HepG2 (cell line): ENCODE measurements around the gene CLIC4. TPM values are rescaled to one million over a fixed set of nuclear protein-coding genes. Genes with fewer than 3 reads are reported as not detected.

Experiments used
- ATAC-seq: fragments of 200-7000 bp; cut with Tn5 transposase; 3 replicates; pipeline ENCODE4 v1.9.1; 2020; ENCODE audit warnings: mild to moderate bottlenecking, moderate library complexity
- BruUV-seq: library from RNA; stranded (reverse); fragments of 400-500 nt; replicated peaks from 2 replicates; lab custom pipeline; 2021; lab: Mats Ljungman, UMichigan
- CTCF ChIA-PET: fragments of 300-600 bp; formaldehyde crosslinking; extraction: SDS; loops from one replicate; lab custom pipeline; 2021; ENCODE audit warnings: low total read pairs, inconsistent platforms, low intra/inter-chr PET ratio; lab: Yijun Ruan, JAX
- POLR2A ChIA-PET: fragments of 350-600 bp; sonication (Branson Sonifier 250); formaldehyde crosslinking; loops from one replicate; lab custom pipeline; 2020; ENCODE audit warnings: antibody characterized with exemption, inconsistent platforms; lab: Yijun Ruan, JAX
- DNase-seq: peaks from one replicate; pipeline ENCODE4 v3.0.0-alpha.2; 2015; ENCODE audit warnings: low spot score
- FAIRE-seq: peaks from 3 replicates; lab custom pipeline; 2011; peaks lifted over from hg19 to GRCh38; lab: Jason Lieb, UNC
- H2AFZ ChIP-seq: one replicate; pipeline ENCODE4 v1.6.1; 2011; ENCODE audit warnings: low read length, inconsistent platforms
- H3K27ac ChIP-seq: fragments of 300-600 bp; 3 replicates; pipeline ENCODE4 v1.8.0; 2011; ENCODE audit warnings: mixed run types, mild to moderate bottlenecking, mixed read lengths, low read length, inconsistent platforms; ENCODE audit not compliant: insufficient read depth; ENCODE audit errors: extremely low read length
- H3K27me3 ChIP-seq, 2 experiments: fragments of 200-600 bp in 1 of 2; 2 replicates in 1 of 2; 3 replicates in 1 of 2; pipeline versions ENCODE4 v1.6.0 to v1.8.0; 2011; ENCODE audit warnings: low read length in 2 of 2, mild to moderate bottlenecking in 2 of 2, moderate library complexity in 2 of 2, inconsistent platforms in 1 of 2; ENCODE audit not compliant: insufficient read depth in 2 of 2, control insufficient read depth in 1 of 2
- H3K36me3 ChIP-seq, 2 experiments: fragments of 200-600 bp in 1 of 2; replicated peaks in 1 of 2; 2 replicates in 1 of 2; 3 replicates in 1 of 2; pipeline versions ENCODE4 v1.5.1 to v1.8.0; 2011; ENCODE audit warnings: low read length in 2 of 2, inconsistent platforms in 1 of 2; ENCODE audit not compliant: insufficient read depth in 2 of 2, control insufficient read depth in 1 of 2
- H3K4me1 ChIP-seq: 2 replicates; pipeline ENCODE4 v1.5.1; 2012; ENCODE audit warnings: low read length, inconsistent platforms; ENCODE audit not compliant: insufficient read depth
- H3K4me2 ChIP-seq: 2 replicates; pipeline ENCODE4 v1.6.0; 2011; ENCODE audit warnings: low read depth, low read length, inconsistent platforms
- H3K4me3 ChIP-seq, 3 experiments: fragments of 200-600 bp in 1 of 3; sonication (generic), shearing (Covaris generic) in 1 of 3; replicated peaks in 1 of 3; 2 replicates each; pipeline ENCODE4 v1.5.1; 2011 to 2016; ENCODE audit warnings: low read length in 3 of 3, inconsistent platforms in 2 of 3, low read depth in 2 of 3, mild to moderate bottlenecking in 2 of 3, control low read depth in 1 of 3, mixed read lengths in 1 of 3; ENCODE audit not compliant: insufficient read depth in 1 of 3
- H3K79me2 ChIP-seq: one replicate; pipeline ENCODE4 v1.6.1; 2011; ENCODE audit warnings: low read length, inconsistent platforms; ENCODE audit not compliant: insufficient read depth
- H3K9ac ChIP-seq: 2 replicates; pipeline ENCODE4 v1.6.0; 2011; ENCODE audit warnings: mild to moderate bottlenecking, low read depth, low read length, inconsistent platforms; ENCODE audit not compliant: insufficient read depth
- H3K9me3 ChIP-seq: 2 replicates; pipeline ENCODE4 v1.5.1; 2012; ENCODE audit warnings: mild to moderate bottlenecking, low read length
- H4K20me1 ChIP-seq: 2 replicates; pipeline ENCODE4 v1.6.0; 2011; ENCODE audit warnings: inconsistent platforms, mild to moderate bottlenecking, low read length, moderate library complexity; ENCODE audit not compliant: insufficient read depth
- AHR ChIP-seq: IDR thresholded peaks from 2 replicates; pipeline ENCODE4 v1.6.1; 2018; ENCODE audit warnings: missing genetic modification reagents, missing compliant biosample characterization
- CBX1 ChIP-seq: IDR thresholded peaks from one replicate; pipeline ENCODE4 v1.6.1; 2016; ENCODE audit warnings: antibody characterized with exemption, low read depth
- GLI4 ChIP-seq: sonication (generic); formaldehyde crosslinking; IDR thresholded peaks from 2 replicates; pipeline ENCODE4 v1.5.1; 2020; ENCODE audit warnings: missing genetic modification reagents, mild to moderate bottlenecking, moderate library complexity, borderline replicate concordance
- JARID2 ChIP-seq: sonication (generic); formaldehyde crosslinking; IDR thresholded peaks from 2 replicates; pipeline ENCODE4 v1.8.1; 2023; ENCODE audit warnings: missing genetic modification reagents, inconsistent platforms; ENCODE audit not compliant: insufficient replicate concordance
- KDM5A ChIP-seq: fragments of 200-600 bp; sonication (generic); IDR thresholded peaks from 2 replicates; pipeline ENCODE4 v1.7.0; 2018; ENCODE audit warnings: antibody characterized with exemption, mild to moderate bottlenecking, low read length, borderline replicate concordance
- NFRKB ChIP-seq: fragments of 450-650 bp; IDR thresholded peaks from 2 replicates; pipeline ENCODE4 v1.6.1; 2017
- NONO ChIP-seq, 2 experiments: fragments of 450-650 bp in 1 of 2; sonication (generic) in 1 of 2; formaldehyde crosslinking in 1 of 2; IDR thresholded peaks in 1 of 2; conservative IDR thresholded peaks in 1 of 2; 2 replicates each; pipeline versions ENCODE4 v1.6.1 to v1.8.0; 2017 to 2022; ENCODE audit warnings: mild to moderate bottlenecking in 1 of 2, missing genetic modification reagents in 1 of 2, moderate library complexity in 1 of 2
- POGZ ChIP-seq: sonication (generic); formaldehyde crosslinking; IDR thresholded peaks from 2 replicates; pipeline ENCODE4 v1.4.0; 2020; ENCODE audit warnings: mild to moderate bottlenecking, missing genetic modification reagents
- SALL2 ChIP-seq: sonication (generic); formaldehyde crosslinking; IDR thresholded peaks from 2 replicates; pipeline ENCODE4 v1.8.1; 2023; ENCODE audit warnings: mild to moderate bottlenecking, missing genetic modification reagents, inconsistent platforms
- SOX5 ChIP-seq: IDR thresholded peaks from 2 replicates; pipeline ENCODE4 v1.6.1; 2016; ENCODE audit warnings: borderline replicate concordance
- ZNF33B ChIP-seq: sonication (generic); formaldehyde crosslinking; IDR thresholded peaks from 2 replicates; pipeline ENCODE4 v1.5.1; 2020; ENCODE audit warnings: mild to moderate bottlenecking, missing genetic modification reagents
- ZNF816 ChIP-seq: sonication (generic); formaldehyde crosslinking; IDR thresholded peaks from 2 replicates; pipeline ENCODE4 v1.8.0; 2022; ENCODE audit warnings: missing genetic modification reagents, mild to moderate bottlenecking, borderline replicate concordance
- WGBS: methylation state at CpG from one replicate; pipeline ENCODE4 v1.1.6; 2017; ENCODE audit warnings: low lambda C conversion rate; 5-methylcytosine and 5-hydroxymethylcytosine counted together
- in situ Hi-C: cut with HindIII; loops from 2 replicates; pipeline ENCODE4 v1.10.0; 2017; ENCODE audit warnings: low pct_unique_long_range_greater_than_20kb; ENCODE audit not compliant: extremely low pct_ligation_motif_present
- intact Hi-C: fragments of 100-400 bp; cut with micrococcal nuclease; formaldehyde crosslinking; loops from one replicate; pipeline ENCODE4 v1.10.0; 2022; ENCODE audit not compliant: unreplicated experiment
- polyA plus RNA-seq, 8 experiments: library from polyadenylated mRNA; depleted of rRNA in 3 of 8; stranded (reverse) in 7 of 8; unstranded in 1 of 8; fragments of >200 nt; fragmentation: Illumina TruSeq in 4 of 8; extraction: Trizol in 4 of 8; gene quantifications; 2 replicates each; pipeline versions ENCODE4 v1.2.1 to v1.2.3, GENCODE V29; 2011 to 2016; ENCODE audit warnings: low read depth in 4 of 8, missing spikeins in 1 of 8, mixed read lengths in 1 of 8; ENCODE audit not compliant: insufficient read depth in 1 of 8
- total RNA-seq, 5 experiments: library from RNA; depleted of rRNA; stranded (reverse); fragments of >200 nt; fragmentation: Illumina TruSeq; extraction: Trizol; gene quantifications; 2 replicates each; pipeline ENCODE4 v1.2.3, GENCODE V29; 2016; ENCODE audit warnings: low read depth in 1 of 5
- TF ChIP-seq, protein P1 (sequence below): IDR thresholded peaks from 2 replicates; pipeline ENCODE4 v1.6.1; 2016; ENCODE audit warnings: missing genetic modification reagents, missing compliant biosample characterization
- TF ChIP-seq, protein P2 (sequence below): IDR thresholded peaks from 2 replicates; pipeline ENCODE4 v1.6.1; 2018; ENCODE audit warnings: missing genetic modification reagents
- TF ChIP-seq, protein P3 (sequence below): sonication (generic); formaldehyde crosslinking; IDR thresholded peaks from 2 replicates; pipeline ENCODE4 v1.4.0; 2020; ENCODE audit warnings: mild to moderate bottlenecking, missing genetic modification reagents
- TF ChIP-seq, protein P4 (sequence below): sonication (generic); formaldehyde crosslinking; IDR thresholded peaks from 2 replicates; pipeline ENCODE4 v1.4.0; 2020; ENCODE audit warnings: missing genetic modification reagents

The CLIC4 gene
- total and polyA plus RNA-seq, 2 of the 13 experiments (the other 11 are each of a cell fraction or from before 2014, with no cell fraction given), result 23.3 to 77.4 TPM

DNA sequence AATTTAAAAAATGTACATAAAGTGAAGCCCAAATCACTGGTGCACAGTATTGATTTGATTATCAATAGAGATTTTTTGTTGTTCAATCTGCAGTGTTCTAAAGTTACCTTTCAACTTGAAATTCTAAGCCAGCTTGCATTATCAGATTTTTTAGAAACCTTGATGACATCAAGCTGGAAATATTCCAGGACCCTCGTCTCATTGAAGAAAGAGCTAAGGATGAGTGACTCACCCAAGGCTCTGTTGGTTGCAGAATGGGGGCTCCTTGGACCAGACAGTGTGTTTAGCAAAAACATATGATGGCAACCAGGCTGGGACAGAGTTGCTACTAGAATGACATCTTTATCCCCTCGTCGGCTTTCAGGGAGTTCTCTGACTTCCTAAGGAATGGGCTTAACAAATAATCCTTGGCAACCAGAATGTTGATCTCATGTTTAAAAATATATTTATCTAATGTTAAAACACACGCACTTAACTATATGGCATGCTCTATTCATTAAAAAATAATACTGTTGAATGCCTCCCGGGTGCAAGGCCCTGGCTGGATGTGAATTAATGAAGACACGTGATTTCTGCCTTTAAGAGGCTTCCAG, 105.2 kb downstream of the CLIC4 start (continued):
- TF ChIP-seq, protein P1, sequence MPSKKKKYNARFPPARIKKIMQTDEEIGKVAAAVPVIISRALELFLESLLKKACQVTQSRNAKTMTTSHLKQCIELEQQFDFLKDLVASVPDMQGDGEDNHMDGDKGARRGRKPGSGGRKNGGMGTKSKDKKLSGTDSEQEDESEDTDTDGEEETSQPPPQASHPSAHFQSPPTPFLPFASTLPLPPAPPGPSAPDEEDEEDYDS (CRISPR knock-in tag), result no peak
- no peak for TF ChIP-seq NONO (IDR thresholded peaks at IDR 0.05)
- no peak for TF ChIP-seq NONO (CRISPR knock-in tag; conservative IDR thresholded peaks at IDR 0.05)

DNA sequence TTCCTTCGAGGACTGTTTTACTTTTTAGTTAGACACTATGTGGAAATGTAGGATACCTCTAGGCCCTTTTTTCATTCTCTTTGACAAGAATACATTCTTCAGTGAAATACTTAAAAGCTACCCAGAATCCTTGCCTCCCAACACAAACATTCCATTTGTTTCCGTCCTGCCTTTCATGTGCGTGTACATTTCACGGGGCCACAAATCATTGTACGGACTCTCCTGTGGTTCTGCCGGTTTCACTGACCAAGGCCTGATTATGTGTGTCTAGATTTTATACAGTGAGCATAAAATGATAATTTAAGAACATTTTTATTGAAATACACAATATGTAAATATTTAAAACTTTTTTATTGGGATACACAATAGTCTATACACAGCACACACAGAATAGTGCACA, 108.4 kb downstream of the CLIC4 start:
- Histone ChIP-seq H4K20me1 (no peaks in the 10 kb centered on the region), H3K4me3 (no peak overlapping the region), H3K36me3 (no peaks in the 10 kb centered on the region), H3K79me2 (no peaks in the 10 kb centered on the region), H3K4me2 (no peak overlapping the region), H3K27ac (no peak overlapping the region), H3K27me3 (peaks cover 0 to 8% of the 10 kb centered on the region in 2 experiments; a peak in 1 of 5 replicates), H2AFZ (no peak overlapping the region), H3K4me1 (peaks cover 38% of the 10 kb centered on the region), H3K9ac (no peak overlapping the region), H3K9me3 (no peaks in the 10 kb centered on the region)
- no peak for FAIRE-seq
- CTCF ChIA-PET, result no interaction called here
- WGBS, result 7% methylated on average over 6 of the region's 6 CpGs
- DNase-seq, result no peak
- intact Hi-C loops (no loop called here), in situ Hi-C loops (no loop called here)
- POLR2A ChIA-PET, result no interaction called here
- BruUV-seq, result no TSS peak
- ATAC-seq, result no peak
- TF ChIP-seq, protein P2, sequence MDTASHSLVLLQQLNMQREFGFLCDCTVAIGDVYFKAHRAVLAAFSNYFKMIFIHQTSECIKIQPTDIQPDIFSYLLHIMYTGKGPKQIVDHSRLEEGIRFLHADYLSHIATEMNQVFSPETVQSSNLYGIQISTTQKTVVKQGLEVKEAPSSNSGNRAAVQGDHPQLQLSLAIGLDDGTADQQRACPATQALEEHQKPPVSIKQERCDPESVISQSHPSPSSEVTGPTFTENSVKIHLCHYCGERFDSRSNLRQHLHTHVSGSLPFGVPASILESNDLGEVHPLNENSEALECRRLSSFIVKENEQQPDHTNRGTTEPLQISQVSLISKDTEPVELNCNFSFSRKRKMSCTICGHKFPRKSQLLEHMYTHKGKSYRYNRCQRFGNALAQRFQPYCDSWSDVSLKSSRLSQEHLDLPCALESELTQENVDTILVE (CRISPR knock-in tag), result no peak
- TF ChIP-seq, protein P3, sequence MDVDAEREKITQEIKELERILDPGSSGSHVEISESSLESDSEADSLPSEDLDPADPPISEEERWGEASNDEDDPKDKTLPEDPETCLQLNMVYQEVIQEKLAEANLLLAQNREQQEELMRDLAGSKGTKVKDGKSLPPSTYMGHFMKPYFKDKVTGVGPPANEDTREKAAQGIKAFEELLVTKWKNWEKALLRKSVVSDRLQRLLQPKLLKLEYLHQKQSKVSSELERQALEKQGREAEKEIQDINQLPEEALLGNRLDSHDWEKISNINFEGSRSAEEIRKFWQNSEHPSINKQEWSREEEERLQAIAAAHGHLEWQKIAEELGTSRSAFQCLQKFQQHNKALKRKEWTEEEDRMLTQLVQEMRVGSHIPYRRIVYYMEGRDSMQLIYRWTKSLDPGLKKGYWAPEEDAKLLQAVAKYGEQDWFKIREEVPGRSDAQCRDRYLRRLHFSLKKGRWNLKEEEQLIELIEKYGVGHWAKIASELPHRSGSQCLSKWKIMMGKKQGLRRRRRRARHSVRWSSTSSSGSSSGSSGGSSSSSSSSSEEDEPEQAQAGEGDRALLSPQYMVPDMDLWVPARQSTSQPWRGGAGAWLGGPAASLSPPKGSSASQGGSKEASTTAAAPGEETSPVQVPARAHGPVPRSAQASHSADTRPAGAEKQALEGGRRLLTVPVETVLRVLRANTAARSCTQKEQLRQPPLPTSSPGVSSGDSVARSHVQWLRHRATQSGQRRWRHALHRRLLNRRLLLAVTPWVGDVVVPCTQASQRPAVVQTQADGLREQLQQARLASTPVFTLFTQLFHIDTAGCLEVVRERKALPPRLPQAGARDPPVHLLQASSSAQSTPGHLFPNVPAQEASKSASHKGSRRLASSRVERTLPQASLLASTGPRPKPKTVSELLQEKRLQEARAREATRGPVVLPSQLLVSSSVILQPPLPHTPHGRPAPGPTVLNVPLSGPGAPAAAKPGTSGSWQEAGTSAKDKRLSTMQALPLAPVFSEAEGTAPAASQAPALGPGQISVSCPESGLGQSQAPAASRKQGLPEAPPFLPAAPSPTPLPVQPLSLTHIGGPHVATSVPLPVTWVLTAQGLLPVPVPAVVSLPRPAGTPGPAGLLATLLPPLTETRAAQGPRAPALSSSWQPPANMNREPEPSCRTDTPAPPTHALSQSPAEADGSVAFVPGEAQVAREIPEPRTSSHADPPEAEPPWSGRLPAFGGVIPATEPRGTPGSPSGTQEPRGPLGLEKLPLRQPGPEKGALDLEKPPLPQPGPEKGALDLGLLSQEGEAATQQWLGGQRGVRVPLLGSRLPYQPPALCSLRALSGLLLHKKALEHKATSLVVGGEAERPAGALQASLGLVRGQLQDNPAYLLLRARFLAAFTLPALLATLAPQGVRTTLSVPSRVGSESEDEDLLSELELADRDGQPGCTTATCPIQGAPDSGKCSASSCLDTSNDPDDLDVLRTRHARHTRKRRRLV (CRISPR knock-in tag), result no peak
- TF ChIP-seq CBX1 (no peak), NFRKB (no peak), POGZ (CRISPR knock-in tag) (no peak), SALL2 (CRISPR knock-in tag) (no peak), ZNF816 (CRISPR knock-in tag) (no peak), KDM5A (no peak), JARID2 (CRISPR knock-in tag) (no peak), AHR (CRISPR knock-in tag) (no peak), ZNF33B (CRISPR knock-in tag) (no peak), SOX5 (CRISPR knock-in tag) (no peak), GLI4 (CRISPR knock-in tag) (no peak)
- TF ChIP-seq, protein P4, sequence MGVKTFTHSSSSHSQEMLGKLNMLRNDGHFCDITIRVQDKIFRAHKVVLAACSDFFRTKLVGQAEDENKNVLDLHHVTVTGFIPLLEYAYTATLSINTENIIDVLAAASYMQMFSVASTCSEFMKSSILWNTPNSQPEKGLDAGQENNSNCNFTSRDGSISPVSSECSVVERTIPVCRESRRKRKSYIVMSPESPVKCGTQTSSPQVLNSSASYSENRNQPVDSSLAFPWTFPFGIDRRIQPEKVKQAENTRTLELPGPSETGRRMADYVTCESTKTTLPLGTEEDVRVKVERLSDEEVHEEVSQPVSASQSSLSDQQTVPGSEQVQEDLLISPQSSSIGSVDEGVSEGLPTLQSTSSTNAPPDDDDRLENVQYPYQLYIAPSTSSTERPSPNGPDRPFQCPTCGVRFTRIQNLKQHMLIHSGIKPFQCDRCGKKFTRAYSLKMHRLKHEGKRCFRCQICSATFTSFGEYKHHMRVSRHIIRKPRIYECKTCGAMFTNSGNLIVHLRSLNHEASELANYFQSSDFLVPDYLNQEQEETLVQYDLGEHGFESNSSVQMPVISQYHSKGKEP (CRISPR knock-in tag), result no peak
